HG02763 (cell line): ENCODE data around the gene SYPL2.
"Not testable (repeated sequence)": the region's sequence is repeated elsewhere in the genome, so short reads cannot be mapped to it uniquely, and the experiment has no call there.

Experiments
- ATAC-seq: cut with Tn5 transposase; IDR thresholded peaks from one replicate; pipeline ENCODE4 v1.9.1; 2021; ENCODE audit warnings: mild to moderate bottlenecking, moderate library complexity; ENCODE audit not compliant: unreplicated experiment

Gene SYPL2

GRCh38 chr1:109470245-109470644 is 3.9 kb downstream of the SYPL2 start:
- no peak for ATAC-seq

- ATAC-seq, result no peak
These were observed 6.4 kb downstream of the SYPL2 start for GRCh38 chr1:109472779-109473178.

- not testable (repeated sequence) for ATAC-seq
These were observed 7.1 kb downstream of the SYPL2 start for GRCh38 chr1:109473284-109474057.

- no peak for ATAC-seq
These were observed 8.4 kb downstream of the SYPL2 start for GRCh38 chr1:109474697-109475096.

GRCh38 chr1:109475261-109475660 is 8.9 kb downstream of the SYPL2 start:
- ATAC-seq, result no peak

- ATAC-seq, result no peak
These were observed 10.5 kb downstream of the SYPL2 start for GRCh38 chr1:109476825-109477224.

- no peak for ATAC-seq
These were observed 11.5 kb downstream of the SYPL2 start for GRCh38 chr1:109477821-109478220.

- no peak for ATAC-seq
These were observed 12.5 kb downstream of the SYPL2 start for GRCh38 chr1:109478806-109479205.

GRCh38 chr1:109479311-109479710 is 13.0 kb downstream of the SYPL2 start:
- no peak for ATAC-seq

GRCh38 chr1:109479901-109480300 is 13.6 kb downstream of the SYPL2 start:
- no peak for ATAC-seq

GRCh38 chr1:109481646-109482045 is 15.3 kb downstream of the SYPL2 start:
- no peak for ATAC-seq

GRCh38 chr1:109482242-109482641 is 15.9 kb downstream of the SYPL2 start:
- no peak for ATAC-seq

- ATAC-seq, result peak; percentile 16
These were observed 16.7 kb downstream of the SYPL2 start for GRCh38 chr1:109482791-109483671.

- ATAC-seq, result peak; percentile 81
These were observed 17.5 kb downstream of the SYPL2 start, which contains the start of gene ATXN7L2 for GRCh38 chr1:109483672-109484518. TSS of gene ATXN7L2 (plus strand) at chr1:109483905. CDS start at chr1:109483954, 49 bp downstream.

- ATAC-seq, result no peak
These were observed 18.2 kb downstream of the SYPL2 start for GRCh38 chr1:109484519-109484975.

GRCh38 chr1:109485001-109485400 is 18.7 kb downstream of the SYPL2 start:
- ATAC-seq, result no peak

- ATAC-seq, result no peak
These were observed 20.9 kb downstream of the SYPL2 start for GRCh38 chr1:109487261-109487660.

- ATAC-seq, result no peak
These were observed 21.9 kb downstream of the SYPL2 start for GRCh38 chr1:109488201-109488600.

- no peak for ATAC-seq
These were observed 22.4 kb downstream of the SYPL2 start for GRCh38 chr1:109488696-109489095.

- ATAC-seq, result no peak
These were observed 23.9 kb downstream of the SYPL2 start for GRCh38 chr1:109490029-109490933.
